ENCODE measurements around the gene PVR. TPM values are rescaled to one million over a fixed set of nuclear protein-coding genes. Genes with fewer than 3 reads are reported as not detected.

Gene PVR
- polyA plus RNA-seq, 1 of the 3 experiments (the other 2 are of a cell fraction) = 90.8 TPM

DNA sequence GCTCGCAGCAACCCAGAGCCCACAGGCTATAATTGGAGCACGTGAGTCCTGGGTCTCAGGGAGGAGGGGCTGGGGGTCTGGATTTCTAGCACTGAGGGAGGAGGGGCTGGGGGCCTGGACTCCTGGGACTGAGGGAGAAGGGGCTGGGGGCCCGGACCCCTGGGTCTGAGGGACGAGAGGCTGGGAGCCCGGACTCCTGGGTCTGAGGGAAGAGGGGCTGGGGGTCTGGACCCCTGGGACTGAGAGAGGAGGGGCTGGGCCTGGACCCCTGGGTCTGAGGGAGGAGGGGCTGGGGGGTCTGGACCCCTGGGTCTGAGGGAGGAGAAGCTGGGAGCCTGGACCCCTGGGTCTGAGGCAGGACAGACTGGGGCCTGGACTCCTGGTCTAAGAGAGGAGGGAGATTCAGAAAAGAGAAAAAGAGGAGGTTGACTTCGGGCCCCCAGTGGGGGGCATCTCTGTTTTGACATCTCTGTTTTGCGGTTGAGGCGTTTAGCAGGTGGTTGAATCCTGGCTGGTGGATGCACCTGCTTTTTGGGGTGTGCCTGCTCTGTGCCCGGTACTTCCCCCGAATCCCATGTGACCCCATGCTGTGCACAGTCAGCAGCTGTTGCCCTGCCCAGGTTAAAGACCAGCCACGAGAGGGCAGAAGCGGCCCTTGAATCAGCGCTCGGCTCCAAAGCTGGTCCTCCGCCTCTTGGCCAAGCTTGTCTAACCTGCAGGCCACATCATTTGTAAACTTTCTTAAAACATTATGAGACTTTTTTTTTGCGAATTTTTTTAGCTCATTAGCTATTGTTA, 10.5 kb downstream of the PVR start:
- Histone ChIP-seq H3K27me3 (ENCODE audit: insufficient read depth) (no peaks in the 10 kb centered on the region), H3K9ac (no peak overlapping the region), H3K79me2 (ENCODE audit: insufficient read depth) (peaks cover 39% of the 10 kb centered on the region; the same call in 1 of the 2 replicates), H2AFZ (ENCODE audit: low read depth) (no peak overlapping the region), H3K4me2 (no peak overlapping the region), H3K9me3 (no peaks in the 10 kb centered on the region), H3K27ac (ENCODE audit: low read depth in 2 of 2, low read length in 1 of 2) (no peak overlapping the region), H3K36me3 (replicated peaks in 1 of 2; ENCODE audit: control insufficient read depth in 1 of 2, insufficient read depth in 2 of 2, low read length in 1 of 2) (peaks cover 53 to 59% of the 10 kb centered on the region in 2 experiments), H4K20me1 (ENCODE audit: insufficient read depth) (peaks cover 4% of the 10 kb centered on the region; the same call in 1 of the 2 replicates), H3K4me3 (ENCODE audit: low read depth in 2 of 2, low read length in 1 of 2) (no peak overlapping the region), H3F3A (replicated peaks; ENCODE audit: insufficient read depth) (peaks cover 14% of the 10 kb centered on the region), H3K9me2 (no peaks in the 10 kb centered on the region), H3K4me1 (ENCODE audit: control insufficient read depth in 1 of 2, insufficient read depth in 2 of 2, low read depth in 1 of 2, low read length in 1 of 2) (no peaks in the 10 kb centered on the region)
- WGBS (ENCODE audit: low lambda C conversion rate) = 73% methylated on average over 16 of the region's 16 CpGs
- DNase-seq = no peak
- TF ChIP-seq, protein P1, sequence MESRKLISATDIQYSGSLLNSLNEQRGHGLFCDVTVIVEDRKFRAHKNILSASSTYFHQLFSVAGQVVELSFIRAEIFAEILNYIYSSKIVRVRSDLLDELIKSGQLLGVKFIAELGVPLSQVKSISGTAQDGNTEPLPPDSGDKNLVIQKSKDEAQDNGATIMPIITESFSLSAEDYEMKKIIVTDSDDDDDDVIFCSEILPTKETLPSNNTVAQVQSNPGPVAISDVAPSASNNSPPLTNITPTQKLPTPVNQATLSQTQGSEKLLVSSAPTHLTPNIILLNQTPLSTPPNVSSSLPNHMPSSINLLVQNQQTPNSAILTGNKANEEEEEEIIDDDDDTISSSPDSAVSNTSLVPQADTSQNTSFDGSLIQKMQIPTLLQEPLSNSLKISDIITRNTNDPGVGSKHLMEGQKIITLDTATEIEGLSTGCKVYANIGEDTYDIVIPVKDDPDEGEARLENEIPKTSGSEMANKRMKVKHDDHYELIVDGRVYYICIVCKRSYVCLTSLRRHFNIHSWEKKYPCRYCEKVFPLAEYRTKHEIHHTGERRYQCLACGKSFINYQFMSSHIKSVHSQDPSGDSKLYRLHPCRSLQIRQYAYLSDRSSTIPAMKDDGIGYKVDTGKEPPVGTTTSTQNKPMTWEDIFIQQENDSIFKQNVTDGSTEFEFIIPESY (IDR thresholded peaks at IDR 0.05; ENCODE audit: borderline replicate concordance, low read depth) = no peak
- TF ChIP-seq RAD21 (IDR thresholded peaks at IDR 0.05; ENCODE audit: low read length) (0 out of 2 replicates have a peak, but pooled peaks have one; percentile 3), TEAD4 (IDR thresholded peaks at IDR 0.05; ENCODE audit: borderline replicate concordance, insufficient read depth) (no peak), GATA2 (CRISPR knock-in tag; IDR thresholded peaks at IDR 0.05) (no peak), FOXM1 (IDR thresholded peaks at IDR 0.05; ENCODE audit: low read depth) (no peak), RCOR1 (IDR thresholded peaks at IDR 0.05; ENCODE audit: low read length) (no peak), NRF1 (IDR thresholded peaks at IDR 0.05; ENCODE audit: low read depth, low read length) (no peak)
- TF ChIP-seq, protein P2, sequence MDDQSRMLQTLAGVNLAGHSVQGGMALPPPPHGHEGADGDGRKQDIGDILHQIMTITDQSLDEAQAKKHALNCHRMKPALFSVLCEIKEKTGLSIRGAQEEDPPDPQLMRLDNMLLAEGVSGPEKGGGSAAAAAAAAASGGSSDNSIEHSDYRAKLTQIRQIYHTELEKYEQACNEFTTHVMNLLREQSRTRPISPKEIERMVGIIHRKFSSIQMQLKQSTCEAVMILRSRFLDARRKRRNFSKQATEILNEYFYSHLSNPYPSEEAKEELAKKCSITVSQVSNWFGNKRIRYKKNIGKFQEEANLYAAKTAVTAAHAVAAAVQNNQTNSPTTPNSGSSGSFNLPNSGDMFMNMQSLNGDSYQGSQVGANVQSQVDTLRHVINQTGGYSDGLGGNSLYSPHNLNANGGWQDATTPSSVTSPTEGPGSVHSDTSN (IDR thresholded peaks at IDR 0.05) = no peak
- TF ChIP-seq, protein P3, sequence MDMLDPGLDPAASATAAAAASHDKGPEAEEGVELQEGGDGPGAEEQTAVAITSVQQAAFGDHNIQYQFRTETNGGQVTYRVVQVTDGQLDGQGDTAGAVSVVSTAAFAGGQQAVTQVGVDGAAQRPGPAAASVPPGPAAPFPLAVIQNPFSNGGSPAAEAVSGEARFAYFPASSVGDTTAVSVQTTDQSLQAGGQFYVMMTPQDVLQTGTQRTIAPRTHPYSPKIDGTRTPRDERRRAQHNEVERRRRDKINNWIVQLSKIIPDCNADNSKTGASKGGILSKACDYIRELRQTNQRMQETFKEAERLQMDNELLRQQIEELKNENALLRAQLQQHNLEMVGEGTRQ (IDR thresholded peaks at IDR 0.05; ENCODE audit: borderline replicate concordance, low read depth, low read length) = no peak
- ChIA-PET POLR2A (no interaction called here), CTCF (interaction anchor here (0.6 to 12.3 kb wide), 5 partner anchors 22 to 117 kb away, joined by 3 to 148 read pairs (median 3); no protein-coding TSS in a partner anchor)

DNA sequence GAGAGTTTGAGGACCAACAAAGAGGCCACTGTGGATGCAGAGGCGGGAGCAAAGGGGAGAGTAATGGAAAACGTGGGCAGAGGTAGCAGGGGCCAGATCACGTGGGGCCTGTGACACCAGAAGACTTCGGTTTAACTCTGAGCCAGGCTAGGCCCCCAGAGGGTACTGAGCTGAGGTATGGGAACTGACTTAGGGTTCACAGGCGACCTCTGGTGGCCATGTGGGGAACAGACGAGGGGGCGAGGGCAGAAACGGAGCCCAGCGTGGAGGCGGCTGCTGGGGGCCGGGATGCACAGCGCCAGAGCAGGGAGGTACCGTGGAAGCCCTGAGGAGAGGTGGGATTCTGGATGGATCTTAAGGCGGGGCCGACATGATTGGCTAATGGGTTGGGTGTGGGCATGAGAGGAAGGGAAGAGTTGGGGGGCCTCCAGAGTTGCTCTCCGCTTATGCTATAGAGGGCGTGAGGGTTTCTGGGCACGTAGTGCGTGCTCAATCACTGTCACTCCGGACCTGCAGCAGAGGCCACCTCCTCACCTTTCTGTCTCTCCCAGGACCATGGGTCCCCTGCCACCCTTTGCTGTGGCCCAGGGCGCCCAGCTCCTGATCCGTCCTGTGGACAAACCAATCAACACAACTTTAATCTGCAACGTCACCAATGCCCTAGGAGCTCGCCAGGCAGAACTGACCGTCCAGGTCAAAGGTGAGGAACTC, 13.7 kb downstream of the PVR start:
- peak; percentile 86 for DNase-seq
- TF ChIP-seq, protein P4, sequence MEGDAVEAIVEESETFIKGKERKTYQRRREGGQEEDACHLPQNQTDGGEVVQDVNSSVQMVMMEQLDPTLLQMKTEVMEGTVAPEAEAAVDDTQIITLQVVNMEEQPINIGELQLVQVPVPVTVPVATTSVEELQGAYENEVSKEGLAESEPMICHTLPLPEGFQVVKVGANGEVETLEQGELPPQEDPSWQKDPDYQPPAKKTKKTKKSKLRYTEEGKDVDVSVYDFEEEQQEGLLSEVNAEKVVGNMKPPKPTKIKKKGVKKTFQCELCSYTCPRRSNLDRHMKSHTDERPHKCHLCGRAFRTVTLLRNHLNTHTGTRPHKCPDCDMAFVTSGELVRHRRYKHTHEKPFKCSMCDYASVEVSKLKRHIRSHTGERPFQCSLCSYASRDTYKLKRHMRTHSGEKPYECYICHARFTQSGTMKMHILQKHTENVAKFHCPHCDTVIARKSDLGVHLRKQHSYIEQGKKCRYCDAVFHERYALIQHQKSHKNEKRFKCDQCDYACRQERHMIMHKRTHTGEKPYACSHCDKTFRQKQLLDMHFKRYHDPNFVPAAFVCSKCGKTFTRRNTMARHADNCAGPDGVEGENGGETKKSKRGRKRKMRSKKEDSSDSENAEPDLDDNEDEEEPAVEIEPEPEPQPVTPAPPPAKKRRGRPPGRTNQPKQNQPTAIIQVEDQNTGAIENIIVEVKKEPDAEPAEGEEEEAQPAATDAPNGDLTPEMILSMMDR (IDR thresholded peaks at IDR 0.05) = peak; percentile 88
- TF ChIP-seq EP300 (IDR thresholded peaks at IDR 0.05; ENCODE audit: borderline replicate concordance in 1 of 2, low read depth in 1 of 2, low read length in 1 of 2) (no peak), RAD21 (IDR thresholded peaks at IDR 0.05; ENCODE audit: low read length) (peak; percentile 68), SMC3 (IDR thresholded peaks at IDR 0.05; ENCODE audit: low read depth, low read length) (peak; percentile 86)
- Histone ChIP-seq H2AFZ (ENCODE audit: low read depth) (no peak overlapping the region), H3F3A (replicated peaks; ENCODE audit: insufficient read depth) (peaks cover 27% of the 10 kb centered on the region), H3K4me3 (ENCODE audit: low read depth in 2 of 2, low read length in 1 of 2) (no peak overlapping the region; a peak in 1 of 4 replicates), H4K20me1 (ENCODE audit: insufficient read depth) (no peaks in the 10 kb centered on the region; the same call in 1 of the 2 replicates), H3K27me3 (ENCODE audit: insufficient read depth) (no peaks in the 10 kb centered on the region), H3K4me2 (no peak overlapping the region), H3K9ac (no peak overlapping the region), H3K36me3 (replicated peaks in 1 of 2; ENCODE audit: control insufficient read depth in 1 of 2, insufficient read depth in 2 of 2, low read length in 1 of 2) (peaks cover 55 to 61% of the 10 kb centered on the region in 2 experiments), H3K27ac (ENCODE audit: low read depth in 2 of 2, low read length in 1 of 2) (no peak overlapping the region), H3K9me2 (no peaks in the 10 kb centered on the region), H3K4me1 (ENCODE audit: control insufficient read depth in 1 of 2, insufficient read depth in 2 of 2, low read depth in 1 of 2, low read length in 1 of 2) (no peaks in the 10 kb centered on the region), H3K9me3 (no peaks in the 10 kb centered on the region), H3K79me2 (ENCODE audit: insufficient read depth) (peaks cover 11% of the 10 kb centered on the region; the same call in 1 of the 2 replicates)
- WGBS (ENCODE audit: low lambda C conversion rate) = 58% methylated on average over 25 of the region's 25 CpGs
- POLR2A ChIA-PET = interaction anchor here (1.0 to 1.5 kb wide), 2 partner anchors 9 to 87 kb away, joined by 3 read pairs; no protein-coding TSS in a partner anchor
- CTCF ChIA-PET = interaction anchor here (0.6 to 12.3 kb wide), 38 partner anchors 9 to 442 kb away, joined by 3 to 148 read pairs (median 4); partner anchors contain the start of genes CEACAM20 and PVR

Data from SK-N-SH (cell line).